Measurements from ENCODE around the gene ZNF385D.

GRCh38 chr3:21738935-21739702, 11.9 kb downstream of the ZNF385D start:
- TF ChIP-seq EZH2 (IDR thresholded peaks at IDR 0.05; ENCODE audit: borderline replicate concordance, low read depth, low read length, poor library complexity, severe bottlenecking) (no peak), CTCF (conservative IDR thresholded peaks at IDR 0.05; ENCODE audit: low read depth, low read length) (no peak)
